K562 (cell line): Measurements from ENCODE around the gene CPA3. TPM values are rescaled to one million over a fixed set of nuclear protein-coding genes. Genes with fewer than 3 reads are reported as not detected.

ENCODE experiments used
- ATAC-seq: fragments of 200-7000 bp; cut with Tn5 transposase; 3 replicates; pipeline ENCODE4 v1.9.1; 2020; ENCODE audit warnings: moderate library complexity
- BruUV-seq: library from RNA; stranded (reverse); fragments of 400-500 nt; replicated peaks from 2 replicates; lab custom pipeline; 2021; lab: Mats Ljungman, UMichigan
- CTCF ChIA-PET: fragments of 300-600 bp; formaldehyde crosslinking; extraction: SDS; loops from one replicate; lab custom pipeline; 2021; ENCODE audit warnings: low intra/inter-chr PET ratio; lab: Yijun Ruan, JAX
- POLR2A ChIA-PET: fragments of 300-600, 350-650 bp; sonication (Branson Sonifier 250); formaldehyde crosslinking; extraction: SDS; loops from one replicate; lab custom pipeline; 2021; ENCODE audit warnings: antibody characterized with exemption, inconsistent platforms; lab: Yijun Ruan, JAX
- DNase-seq, 4 experiments: peaks; one replicate each; pipeline versions ENCODE4 v3.0.0 to v3.0.0-alpha.2; 2011 to 2018; ENCODE audit warnings: low spot score in 3 of 4, mixed read lengths in 3 of 4; ENCODE audit errors: extremely low read depth in 1 of 4
- FAIRE-seq: peaks from 2 replicates; lab custom pipeline; 2011; peaks lifted over from hg19 to GRCh38; lab: Jason Lieb, UNC
- H2AFZ ChIP-seq: 2 replicates; pipeline ENCODE4 v1.6.0; 2011; ENCODE audit warnings: low read depth, low read length, control low read depth, inconsistent platforms
- H3K27ac ChIP-seq: fragments of 200-600 bp; 3 replicates; pipeline ENCODE4 v1.8.0; 2011; ENCODE audit warnings: low read depth, mild to moderate bottlenecking, control low read depth, inconsistent platforms, low read length, moderate library complexity, mixed read lengths; ENCODE audit errors: extremely low read depth
- H3K27me3 ChIP-seq, 2 experiments: fragments of 300-600 bp in 1 of 2; 2 replicates in 1 of 2; 3 replicates in 1 of 2; pipeline versions ENCODE4 v1.6.0 to v1.8.0; 2011; ENCODE audit warnings: inconsistent platforms in 2 of 2, low read length in 2 of 2, mild to moderate bottlenecking in 1 of 2, mixed read lengths in 1 of 2, moderate library complexity in 1 of 2; ENCODE audit not compliant: control insufficient read depth in 2 of 2, insufficient read depth in 2 of 2
- H3K36me3 ChIP-seq: fragments of 300-600 bp; 3 replicates; pipeline ENCODE4 v1.8.0; 2011; ENCODE audit warnings: mild to moderate bottlenecking, low read length, inconsistent platforms; ENCODE audit not compliant: control insufficient read depth, insufficient read depth
- H3K4me1 ChIP-seq, 2 experiments: fragments of 200-600 bp in 1 of 2; replicated peaks in 1 of 2; 2 replicates in 1 of 2; 3 replicates in 1 of 2; pipeline versions ENCODE4 v1.5.1 to v1.8.0; 2011; ENCODE audit warnings: inconsistent platforms in 2 of 2, low read length in 2 of 2, mild to moderate bottlenecking in 1 of 2, mixed read lengths in 1 of 2, moderate library complexity in 1 of 2; ENCODE audit not compliant: control insufficient read depth in 2 of 2, insufficient read depth in 2 of 2
- H3K4me2 ChIP-seq: 2 replicates; pipeline ENCODE4 v1.6.1; 2011; ENCODE audit warnings: low read length, control low read depth, inconsistent platforms, mixed read lengths; ENCODE audit not compliant: insufficient read depth
- H3K4me3 ChIP-seq: fragments of 200-600 bp; sonication (generic), shearing (Covaris generic); 2 replicates; pipeline ENCODE4 v1.5.1; 2016; ENCODE audit warnings: control low read depth, inconsistent platforms
- H3K79me2 ChIP-seq: fragments of 200-600 bp; 3 replicates; pipeline ENCODE4 v1.8.0; 2011; ENCODE audit warnings: low read length, inconsistent platforms; ENCODE audit not compliant: control insufficient read depth, insufficient read depth
- H3K9ac ChIP-seq, 2 experiments: 2 replicates each; pipeline versions ENCODE4 v1.6.0 to v1.6.1; 2011; ENCODE audit warnings: low read depth in 2 of 2, low read length in 2 of 2, control low read depth in 1 of 2, inconsistent platforms in 1 of 2, mild to moderate bottlenecking in 1 of 2, mixed read lengths in 1 of 2; ENCODE audit not compliant: insufficient read depth in 1 of 2
- H3K9me1 ChIP-seq: one replicate; pipeline ENCODE4 v1.6.0; 2011; ENCODE audit warnings: inconsistent platforms, mild to moderate bottlenecking, low read length, moderate library complexity; ENCODE audit not compliant: control insufficient read depth, insufficient read depth
- H3K9me3 ChIP-seq: replicated peaks from 2 replicates; pipeline ENCODE4 v1.5.1; 2011; ENCODE audit warnings: low read depth, low read length, inconsistent platforms; ENCODE audit not compliant: control insufficient read depth, insufficient read depth
- H4K20me1 ChIP-seq: replicated peaks from 2 replicates; pipeline ENCODE4 v1.6.1; 2011; ENCODE audit warnings: low read length, inconsistent platforms, mixed read lengths; ENCODE audit not compliant: control insufficient read depth, insufficient read depth
- ARID3B ChIP-seq: fragments of 250-450 bp; sonication (Bioruptor Pico); IDR thresholded peaks from 2 replicates; pipeline ENCODE4 v1.4.0; 2020; ENCODE audit warnings: borderline replicate concordance
- BDP1 ChIP-seq: IDR thresholded peaks from 3 replicates; pipeline ENCODE4 v1.6.1; 2011; ENCODE audit not compliant: insufficient read length, insufficient read depth
- CBFA2T3 ChIP-seq: fragments of 450-650 bp; IDR thresholded peaks from 2 replicates; pipeline ENCODE4 v1.6.1; 2017
- EGR1 ChIP-seq: fragments of 450-650 bp; conservative IDR thresholded peaks from 2 replicates; pipeline ENCODE4 v1.6.1; 2017; ENCODE audit warnings: mild to moderate bottlenecking
- ETV5 ChIP-seq: sonication (generic); formaldehyde crosslinking; IDR thresholded peaks from 2 replicates; pipeline ENCODE4 v1.4.0; 2020; ENCODE audit warnings: low read depth, mild to moderate bottlenecking, missing genetic modification reagents
- FUS ChIP-seq: fragments of 200-400 bp; formaldehyde crosslinking; optimal IDR thresholded peaks from 2 replicates; pipeline ENCODE3; 2017; ENCODE audit warnings: low read depth, low read length
- POLR2A ChIP-seq: fragments of 450-650 bp; conservative IDR thresholded peaks from 2 replicates; pipeline ENCODE4 v1.6.1; 2016
- PRMT5 ChIP-seq: sonication (generic); formaldehyde crosslinking; IDR thresholded peaks from 2 replicates; pipeline ENCODE4 v1.5.0; 2020; ENCODE audit warnings: missing genetic modification reagents
- RNF2 ChIP-seq: sonication (generic); IDR thresholded peaks from 2 replicates; pipeline ENCODE4 v1.6.1; 2016
- THRAP3 ChIP-seq: fragments of 450-650 bp; IDR thresholded peaks from 2 replicates; pipeline ENCODE4 v1.6.1; 2016; ENCODE audit warnings: mild to moderate bottlenecking, inconsistent platforms, borderline replicate concordance
- USF1 ChIP-seq: sonication (generic); formaldehyde crosslinking; IDR thresholded peaks from 2 replicates; pipeline ENCODE4 v1.9.0; 2022; ENCODE audit warnings: mild to moderate bottlenecking, missing genetic modification reagents
- ZMIZ1 ChIP-seq, 2 experiments: fragments of 150-350 bp in 1 of 2; IDR thresholded peaks; 2 replicates each; pipeline ENCODE4 v1.6.1; 2012 to 2016; ENCODE audit warnings: low read depth in 2 of 2, low read length in 2 of 2, mild to moderate bottlenecking in 1 of 2, moderate library complexity in 1 of 2
- ZNF253 ChIP-seq: fragments of 250-450 bp; sonication (Bioruptor Pico); conservative IDR thresholded peaks from 2 replicates; pipeline ENCODE4 v1.6.1; 2021; ENCODE audit warnings: mild to moderate bottlenecking
- WGBS: fragments of 100-300 bp; shearing (Covaris generic); methylation state at CpG from one replicate; pipeline ENCODE4 v1.1.6; 2016; ENCODE audit warnings: low coverage, mixed read lengths; ENCODE audit not compliant: insufficient coverage; ENCODE audit errors: missing lambda C conversion rate; 5-methylcytosine and 5-hydroxymethylcytosine counted together
- in situ Hi-C: fragments of 300-500 bp; cut with MboI; formaldehyde crosslinking; loops from 4 replicates; pipeline ENCODE4 v1.15.0; 2018; ENCODE audit warnings: inconsistent platforms, mixed read lengths
- intact Hi-C: fragments of 100-400 bp; cut with micrococcal nuclease; formaldehyde crosslinking; loops from 2 replicates; pipeline ENCODE4 v1.14.2; 2022
- polyA plus RNA-seq, 8 experiments: library from polyadenylated mRNA; depleted of rRNA in 4 of 8; stranded (reverse) in 5 of 8; unstranded in 3 of 8; fragments of >200 nt; fragmentation: Nextera tagmentation in 2 of 8; fragmentation: Illumina TruSeq in 1 of 8; extraction: Ambion mirVana in 2 of 8; extraction: Trizol in 1 of 8; gene quantifications; 2 replicates each; pipeline versions ENCODE4 v1.2.1 to v1.2.3, GENCODE V29; 2011 to 2014; ENCODE audit warnings: inconsistent platforms in 1 of 8, missing spikeins in 1 of 8
- total RNA-seq, 7 experiments: library from RNA; depleted of rRNA in 6 of 7; stranded (reverse); fragments of >200 nt in 6 of 7; fragmentation: Illumina TruSeq in 2 of 7; extraction: Trizol in 2 of 7; gene quantifications; 2 replicates each; pipeline versions ENCODE4 v1.2.1 to v1.2.3, GENCODE V29; 2011 to 2021; ENCODE audit warnings: low replicate concordance in 1 of 7

The CPA3 gene
- total and polyA plus RNA-seq, 9 of the 15 experiments (the other 6 are each of a cell fraction or from before 2014, with no cell fraction given), result not detected

- no peak overlapping the region for H3K4me3 ChIP-seq
- no peak overlapping the region for H3K9ac ChIP-seq
- in situ Hi-C loops, result no loop called here
- H3K79me2 ChIP-seq, result no peaks in the 10 kb centered on the region
- H3K9me1 ChIP-seq, result no peaks in the 10 kb centered on the region
- no peak for DNase-seq
- H3K36me3 ChIP-seq, result no peaks in the 10 kb centered on the region
- H3K27ac ChIP-seq, result no peak overlapping the region
- no peaks in the 10 kb centered on the region for H4K20me1 ChIP-seq
- H3K9me3 ChIP-seq, result no peaks in the 10 kb centered on the region
- H3K4me1 ChIP-seq, result no peaks in the 10 kb centered on the region
- intact Hi-C loops, result no loop called here
- TF ChIP-seq ETV5 (CRISPR knock-in tag) (no peak), PRMT5 (no peak), ARID3B (CRISPR knock-in tag) (no peak), FUS (no peak), POLR2A (no peak)
- ATAC-seq, result no peak
- no peaks in the 10 kb centered on the region for H3K27me3 ChIP-seq
- BruUV-seq, result no TSS peak
- POLR2A ChIA-PET, result no interaction called here
- H3K4me2 ChIP-seq, result no peak overlapping the region
- CTCF ChIA-PET, result no interaction called here
- no peak for FAIRE-seq
- H2AFZ ChIP-seq, result no peak overlapping the region
Measured at GRCh38 chr3:148839805-148840204, 25.3 kb upstream of the CPA3 start.

- BruUV-seq, result no TSS peak
- TF ChIP-seq RNF2 (no peak), CBFA2T3 (peak; percentile 12; the same call in 1 of the 2 replicates), ZMIZ1 (IDR thresholded peaks at IDR 0.05; ENCODE audit: low read depth in 2 of 2, low read length in 2 of 2) (no peak), USF1 (CRISPR knock-in tag) (no peak), BDP1 (no peak), EGR1 (no peak), THRAP3 (no peak), ZNF253 (CRISPR knock-in tag) (no peak)
- TF ChIP-seq, all 486 proteins: peak for 1
- intact Hi-C loops, result no loop called here
- 0% methylated on average over 4 of the region's 4 CpGs for WGBS
- ATAC-seq (no peak), FAIRE-seq (peak; percentile 23), DNase-seq (no peak)
- in situ Hi-C loops, result no loop called here
- H3K79me2 ChIP-seq, result no peaks in the 10 kb centered on the region
- no peaks in the 10 kb centered on the region for H3K36me3 ChIP-seq
- H3K4me3 ChIP-seq, result no peak overlapping the region
- no peaks in the 10 kb centered on the region for H3K9me3 ChIP-seq
- no peaks in the 10 kb centered on the region for H3K4me1 ChIP-seq
- ChIA-PET POLR2A (no interaction called here), CTCF (interaction anchor here (0.6 kb wide), 1 partner anchor 108 kb away, joined by 3 read pairs; no protein-coding TSS in a partner anchor)
- no peak overlapping the region for H3K9ac ChIP-seq
- no peaks in the 10 kb centered on the region for H4K20me1 ChIP-seq
- no peaks in the 10 kb centered on the region for H3K9me1 ChIP-seq
- H3K27me3 ChIP-seq, result no peaks in the 10 kb centered on the region
- no peak overlapping the region for H3K27ac ChIP-seq
- no peak overlapping the region for H2AFZ ChIP-seq
- H3K4me2 ChIP-seq, result no peak overlapping the region
Measured at GRCh38 chr3:148840451-148840850, 24.6 kb upstream of the CPA3 start.
